GM21576 (cell line): Measurements from ENCODE around the gene ENSA.
"Not testable (repeated sequence)": the region's sequence is repeated elsewhere in the genome, so short reads cannot be mapped to it uniquely, and the experiment has no call there.

Source experiments
- ATAC-seq: cut with Tn5 transposase; IDR thresholded peaks from one replicate; pipeline ENCODE4 v1.9.1; 2021; ENCODE audit warnings: mild to moderate bottlenecking, moderate library complexity; ENCODE audit not compliant: unreplicated experiment

The ENSA gene

DNA sequence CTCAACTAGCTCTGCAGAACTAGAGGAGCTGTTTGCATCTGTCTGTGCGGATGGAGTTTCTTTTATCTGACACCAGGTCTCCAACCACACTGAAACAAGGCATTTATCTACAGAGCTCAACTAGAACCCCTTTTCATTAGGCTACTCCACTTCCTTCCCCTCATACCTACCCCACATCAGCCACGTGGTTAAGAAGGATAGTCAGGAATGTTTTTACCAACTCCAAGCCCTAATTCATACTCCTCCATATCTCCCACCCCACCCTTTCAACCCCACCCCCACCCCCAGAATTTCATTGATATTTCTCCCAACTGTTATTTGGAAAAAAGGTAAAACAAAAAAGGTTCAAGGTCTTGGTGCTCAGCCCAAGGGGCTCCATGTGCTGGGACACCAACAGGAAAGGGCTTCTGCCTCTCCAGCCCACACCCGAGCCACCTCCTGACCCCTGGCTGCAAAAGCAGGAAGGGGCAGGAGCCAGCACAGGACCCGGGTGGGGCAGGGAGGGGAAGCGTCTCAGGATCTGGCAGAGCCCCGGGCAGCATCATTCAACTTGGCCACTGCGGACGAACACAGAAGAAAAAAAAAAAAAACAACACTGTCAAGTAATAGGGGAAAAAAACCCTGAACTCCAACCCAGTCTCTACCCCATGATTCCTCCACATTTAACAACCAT lies 7.0 kb downstream of the ENSA start:
- ATAC-seq: no peak

DNA sequence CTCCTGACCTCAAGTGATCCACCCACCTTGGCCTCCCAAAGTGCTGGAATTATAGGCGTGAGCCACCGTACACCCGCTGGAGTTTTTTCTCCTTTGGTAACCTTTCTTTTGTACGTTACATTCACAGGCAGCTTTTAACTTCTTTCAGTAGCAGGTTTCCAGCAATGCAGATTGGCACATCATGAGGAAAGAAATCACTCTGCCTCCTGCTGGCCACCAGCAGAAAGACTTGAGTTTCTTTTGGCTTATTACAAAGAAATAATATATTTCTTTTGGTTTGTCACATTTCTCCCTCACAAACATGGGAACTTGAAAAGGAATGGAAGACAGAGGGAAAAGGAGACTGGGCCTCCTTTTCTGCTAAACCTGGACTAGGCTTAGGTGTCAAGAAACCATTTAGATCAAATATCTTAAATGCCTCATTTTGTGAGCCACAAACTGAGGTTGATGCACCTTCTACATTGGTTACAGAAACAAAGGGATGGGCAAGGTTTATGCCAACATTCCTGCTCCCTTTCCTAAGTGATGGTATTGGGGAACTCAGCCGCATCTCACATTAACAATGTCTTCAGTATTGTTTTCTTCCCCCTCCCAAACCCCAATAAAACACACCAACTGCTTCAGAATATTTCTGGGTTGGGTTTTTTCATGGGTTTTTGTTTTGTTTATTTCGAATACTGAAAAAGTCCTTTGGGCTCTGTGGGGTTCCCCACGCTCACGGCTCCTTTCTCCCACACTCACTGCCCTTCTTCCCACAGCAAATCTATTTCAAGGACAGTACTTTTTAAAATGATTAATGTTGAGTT lies 7.7 kb downstream of the ENSA start:
- no peak for ATAC-seq

GRCh38 chr1:150620919-150621318 lies 8.5 kb downstream of the ENSA start:
- ATAC-seq: no peak

DNA sequence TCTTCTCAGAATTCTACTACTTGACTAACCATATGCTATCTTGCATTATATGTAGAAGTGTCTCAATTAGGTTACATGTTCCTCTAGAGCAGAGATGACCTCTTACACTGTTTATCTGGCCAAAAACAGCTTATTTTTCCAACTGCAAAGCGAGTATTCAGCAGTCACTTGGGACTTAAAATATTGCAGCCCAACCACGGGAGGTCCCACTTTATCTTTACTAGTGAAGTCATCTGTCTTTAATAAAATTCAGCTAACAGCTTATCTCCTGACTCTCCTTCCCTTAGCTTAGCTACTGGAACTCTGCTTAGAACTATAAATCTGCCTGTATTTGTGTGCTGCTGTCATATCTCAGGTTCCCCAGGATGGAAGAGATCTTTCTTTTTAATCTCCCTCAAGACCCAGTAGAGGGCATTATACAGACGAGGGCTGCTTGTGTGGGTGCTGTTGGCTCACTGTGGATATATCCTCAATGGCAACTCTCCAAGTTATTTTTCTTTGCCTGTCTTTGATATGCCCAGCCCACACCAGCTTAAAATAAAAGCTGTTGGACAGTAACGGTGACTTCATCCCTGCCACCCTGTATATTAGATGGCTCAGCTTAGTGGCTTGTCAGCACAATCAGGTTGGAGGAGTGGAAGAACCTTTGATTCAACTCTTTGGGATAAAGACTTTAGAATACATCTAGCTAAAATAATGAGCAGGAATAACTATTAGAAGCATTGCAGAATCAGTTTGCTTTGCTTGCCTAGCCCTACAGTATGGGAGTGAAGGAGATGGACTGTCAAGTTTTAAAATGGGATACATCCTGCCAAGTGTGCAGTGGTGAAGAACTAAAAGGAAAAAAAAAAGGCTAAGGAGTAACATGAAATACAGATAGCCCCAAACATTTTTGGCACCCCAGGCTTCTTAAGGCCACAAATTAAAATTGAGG lies 9.6 kb downstream of the ENSA start:
- no peak for ATAC-seq

DNA sequence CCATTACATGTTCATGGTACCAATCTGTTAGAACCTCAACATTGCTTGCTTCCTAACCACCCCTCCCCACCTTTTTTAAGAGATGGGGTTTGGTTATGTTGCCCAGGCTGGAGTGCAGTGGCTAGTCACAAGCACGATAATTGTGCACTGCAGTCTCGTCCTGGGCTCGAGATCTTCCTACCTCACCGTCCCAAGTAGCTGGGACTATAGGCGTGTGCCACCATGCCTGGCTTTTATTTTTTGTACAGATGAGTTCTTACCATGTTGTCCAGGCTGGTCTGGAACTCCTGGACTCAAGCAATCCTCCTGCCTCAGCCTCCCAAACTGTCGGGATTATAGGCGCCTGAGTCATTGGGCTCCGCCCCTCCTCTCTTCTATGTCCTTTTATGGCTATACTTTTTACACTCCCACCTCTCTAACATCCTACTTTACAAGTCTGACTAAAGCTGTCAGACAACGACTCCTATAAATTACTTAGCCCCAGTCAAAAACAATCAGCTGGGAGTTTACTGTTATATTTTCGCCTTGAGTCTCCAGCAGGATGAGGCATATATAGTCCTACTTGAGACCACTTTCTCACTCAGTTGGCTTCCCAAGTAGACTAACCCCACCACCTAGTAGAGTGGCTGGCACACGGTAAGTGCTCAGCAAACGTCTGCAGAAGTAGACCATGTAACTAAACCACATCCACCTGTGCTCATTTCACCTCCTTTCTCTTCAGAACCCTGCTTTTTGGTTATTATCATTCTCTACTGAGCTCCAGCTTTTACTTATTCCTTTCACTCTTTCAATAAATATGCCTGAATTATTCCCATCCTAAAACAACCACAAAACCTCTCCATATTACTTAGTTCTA lies 13.8 kb downstream of the ENSA start:
- no peak for ATAC-seq

GRCh38 chr1:150613061-150613920 lies 16.1 kb downstream of the ENSA start:
- peak; percentile 48 for ATAC-seq

DNA sequence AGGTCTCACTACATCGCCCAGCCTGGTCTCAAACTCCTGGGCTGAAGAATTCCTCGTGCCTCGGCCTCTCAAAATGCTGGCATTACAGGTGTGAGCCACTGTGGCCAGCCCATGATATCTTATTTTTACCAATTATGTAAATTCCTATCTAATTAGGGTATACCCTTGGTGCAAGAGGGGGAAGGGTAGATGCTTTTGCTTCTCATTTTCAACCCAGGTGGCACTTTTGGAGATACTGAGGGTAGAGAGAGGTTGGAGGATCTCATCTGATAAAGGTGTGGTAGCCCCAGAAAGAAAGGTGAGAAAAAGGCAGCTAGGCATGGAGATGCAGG lies 17.4 kb downstream of the ENSA start:
- no peak for ATAC-seq

DNA sequence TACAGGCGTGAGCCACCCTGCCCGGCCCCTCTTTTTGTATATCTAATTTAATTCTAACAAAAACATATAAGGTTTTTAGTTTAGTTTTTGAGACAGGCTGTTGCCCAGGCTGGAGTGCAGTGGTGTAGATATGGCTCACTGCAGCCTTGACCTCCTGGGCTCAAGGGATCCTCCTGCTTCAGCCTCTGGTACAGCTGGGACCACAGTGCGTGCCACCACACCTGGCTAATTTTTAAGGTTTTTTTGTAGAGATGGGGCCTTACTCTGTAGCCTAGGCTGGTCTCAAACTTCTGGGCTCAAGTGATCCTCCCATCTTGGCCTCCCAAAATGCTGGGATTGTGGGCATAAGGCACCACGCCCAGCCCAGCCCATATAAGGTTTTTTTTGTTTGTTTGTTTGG lies 18.8 kb downstream of the ENSA start:
- ATAC-seq: no peak

- ATAC-seq: no peak
Measured at GRCh38 chr1:150609732-150610131, 19.7 kb downstream of the ENSA start.

- ATAC-seq: no peak
Measured at GRCh38 chr1:150606463-150607142, 22.8 kb downstream of the ENSA start.

GRCh38 chr1:150605451-150605731 lies 24.0 kb downstream of the ENSA start:
- not testable (repeated sequence) for ATAC-seq

GRCh38 chr1:150604226-150604588 lies 25.2 kb downstream of the ENSA start:
- ATAC-seq: no peak

DNA sequence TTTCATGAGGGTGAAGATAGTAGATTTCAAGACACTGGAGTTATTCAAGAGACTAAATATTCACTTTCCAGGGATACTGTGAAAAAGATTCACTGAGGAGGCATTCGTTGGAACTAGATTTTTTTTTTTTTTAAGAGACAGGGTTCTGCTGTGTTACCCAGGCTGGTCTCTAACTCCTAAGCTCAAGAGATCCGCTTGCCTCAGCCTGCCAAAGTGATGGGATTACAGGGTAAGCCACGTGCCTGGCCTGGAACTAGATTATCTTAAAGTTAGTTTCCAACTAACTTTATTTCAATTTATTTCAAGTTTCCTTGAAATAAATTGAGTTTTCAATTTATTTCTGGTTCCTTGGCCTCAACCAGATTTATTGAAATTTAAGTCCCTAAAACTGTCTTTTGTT lies 25.7 kb downstream of the ENSA start:
- ATAC-seq: no peak

GRCh38 chr1:150602372-150602771 lies 27.0 kb downstream of the ENSA start:
- ATAC-seq: not testable (repeated sequence)

- no peak for ATAC-seq
Measured at GRCh38 chr1:150601540-150601939, 27.9 kb downstream of the ENSA start.

DNA sequence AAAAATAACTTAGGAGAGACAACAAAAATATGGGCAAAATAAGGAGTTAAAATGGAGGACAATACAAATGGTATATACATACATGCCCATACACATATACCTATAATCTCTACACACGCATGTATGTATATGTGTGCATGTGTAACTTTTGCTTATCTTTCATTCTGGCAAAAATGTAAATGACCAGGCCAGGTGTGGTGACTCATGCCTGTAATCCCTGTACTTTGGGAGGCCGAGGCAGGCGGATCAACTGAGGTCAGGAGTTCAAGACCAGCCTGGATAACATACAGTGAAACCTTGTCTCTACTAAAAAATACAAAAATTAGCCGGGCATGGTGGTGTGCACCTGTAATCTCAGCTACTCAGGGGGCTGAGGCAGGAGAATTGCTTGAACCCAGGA lies 31.1 kb downstream of the ENSA start:
- not testable (repeated sequence) for ATAC-seq

- ATAC-seq: no peak
Measured at GRCh38 chr1:150596976-150597375, 32.4 kb downstream of the ENSA start.

DNA sequence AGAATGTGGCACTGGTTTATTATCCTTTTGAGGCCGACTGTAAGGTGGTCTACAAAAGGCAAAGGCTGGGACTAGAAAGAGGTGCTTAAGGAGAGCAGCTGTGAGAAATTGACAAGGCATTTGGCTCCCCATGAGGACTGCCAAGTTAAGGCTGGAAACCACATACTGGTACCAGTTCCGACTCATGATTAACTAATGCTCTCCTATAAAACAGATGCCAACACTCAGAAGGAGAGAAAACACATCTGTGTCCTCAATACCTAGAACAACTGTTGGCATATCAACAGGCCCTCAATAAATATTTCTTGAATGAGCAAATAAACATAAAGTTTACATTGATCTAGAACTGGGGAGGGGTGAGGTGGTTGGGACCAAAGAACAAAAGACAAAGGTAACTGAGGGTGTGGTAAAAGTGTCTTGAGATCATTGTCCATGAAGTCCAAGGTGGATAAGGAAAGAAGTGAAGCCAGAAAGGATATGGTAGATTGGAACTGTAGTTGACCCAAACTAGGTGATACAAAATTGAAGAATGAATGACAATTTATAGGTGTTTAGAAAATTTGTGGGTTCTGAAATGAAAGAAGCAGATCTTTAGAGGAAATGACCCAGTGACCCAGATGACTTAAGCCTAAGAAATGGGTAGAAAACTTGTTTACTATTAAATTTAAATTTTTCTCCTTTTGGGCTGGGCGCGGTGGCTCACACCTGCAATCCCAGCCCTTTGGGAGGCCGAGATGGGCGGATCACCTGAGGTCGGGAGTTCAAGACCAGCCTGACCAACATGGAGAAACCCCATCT lies 33.1 kb downstream of the ENSA start:
- no peak for ATAC-seq

DNA sequence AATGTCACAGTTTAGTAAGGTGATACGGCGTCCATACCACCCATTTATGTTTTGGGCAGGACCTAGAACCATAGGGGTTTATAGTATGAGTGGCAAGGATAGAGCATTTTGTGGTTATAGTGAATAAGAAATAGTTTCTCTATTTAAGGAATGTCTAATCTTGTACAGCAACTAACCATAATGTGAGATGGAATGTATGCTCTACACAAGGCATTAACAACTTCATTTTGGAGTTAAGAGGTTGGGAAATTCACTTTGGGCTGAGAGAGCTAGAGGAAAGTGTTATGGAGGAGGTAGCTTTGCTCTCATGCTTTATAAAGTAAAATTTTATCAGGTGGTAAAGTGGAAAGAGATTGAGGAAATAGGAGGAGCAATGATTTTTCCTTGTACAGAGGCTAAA lies 47.0 kb downstream of the ENSA start:
- ATAC-seq: no peak
